Memory B cell (primary cell): ENCODE results near the gene MISP.
"Not testable (repeated sequence)": the region's sequence is repeated elsewhere in the genome, so short reads cannot be mapped to it uniquely, and the experiment has no call there.

Source experiments
- ATAC-seq: fragments of 150-1000 bp; cut with Tn5 transposase; 2 replicates; pipeline ENCODE4 v1.10.0; 2021; ENCODE audit warnings: low read depth, mild to moderate bottlenecking, moderate library complexity
- DNase-seq, 2 donors: peaks; one replicate each; pipeline ENCODE4 v3.0.0; 2022; ENCODE audit warnings: low spot score in 2 of 2
- H3K27ac Mint-ChIP-seq: one replicate; pipeline ENCODE4 v1.8.0; 2022; ENCODE audit warnings: mild to moderate bottlenecking, moderate library complexity, mixed read lengths
- H3K27me3 Mint-ChIP-seq: one replicate; pipeline ENCODE4 v1.8.0; 2022; ENCODE audit warnings: mixed read lengths
- H3K36me3 Mint-ChIP-seq: one replicate; pipeline ENCODE4 v1.8.0; 2022; ENCODE audit warnings: mild to moderate bottlenecking, mixed read lengths
- H3K4me1 Mint-ChIP-seq: one replicate; pipeline ENCODE4 v1.8.0; 2022; ENCODE audit warnings: mixed read lengths
- H3K4me3 Mint-ChIP-seq: one replicate; pipeline ENCODE4 v1.8.0; 2022; ENCODE audit warnings: mild to moderate bottlenecking, moderate library complexity, mixed read lengths
- H3K9me3 Mint-ChIP-seq: one replicate; pipeline ENCODE4 v1.8.0; 2022; ENCODE audit warnings: mixed read lengths

Gene MISP

GRCh38 chr19:718991-719512 is 31.9 kb upstream of the MISP start:
- no peak overlapping the region for H3K27ac Mint-ChIP-seq
- H3K36me3 Mint-ChIP-seq = peaks cover 6% of the 10 kb centered on the region
- H3K27me3 Mint-ChIP-seq = peaks cover 24% of the 10 kb centered on the region
- ATAC-seq = no peak
- H3K4me1 Mint-ChIP-seq = peaks cover 10% of the 10 kb centered on the region
- peaks cover 6% of the 10 kb centered on the region for H3K9me3 Mint-ChIP-seq
- no peak overlapping the region for H3K4me3 Mint-ChIP-seq
- no peak for DNase-seq

GRCh38 chr19:719636-720344 is 31.1 kb upstream of the MISP start:
- H3K9me3 Mint-ChIP-seq = peaks cover 6% of the 10 kb centered on the region
- no peak for ATAC-seq
- peaks cover 6% of the 10 kb centered on the region for H3K36me3 Mint-ChIP-seq
- H3K4me3 Mint-ChIP-seq = no peak overlapping the region
- no peak overlapping the region for H3K27ac Mint-ChIP-seq
- H3K27me3 Mint-ChIP-seq = peaks cover 24% of the 10 kb centered on the region
- no peak for DNase-seq
- peaks cover 10% of the 10 kb centered on the region for H3K4me1 Mint-ChIP-seq

GRCh38 chr19:720345-721160 is 30.4 kb upstream of the MISP start:
- Mint-ChIP-seq H3K4me3 (no peak overlapping the region), H3K4me1 (peaks cover 10% of the 10 kb centered on the region), H3K27ac (no peak overlapping the region), H3K36me3 (peaks cover 3% of the 10 kb centered on the region), H3K27me3 (peaks cover 19% of the 10 kb centered on the region), H3K9me3 (peaks cover 2% of the 10 kb centered on the region)
- DNase-seq (no peak), ATAC-seq (no peak)

- Mint-ChIP-seq H3K27me3 (peaks cover 16% of the 10 kb centered on the region), H3K27ac (no peak overlapping the region), H3K4me3 (peak overlapping the region; percentile 39), H3K9me3 (no peaks in the 10 kb centered on the region), H3K4me1 (peaks cover 10% of the 10 kb centered on the region), H3K36me3 (no peaks in the 10 kb centered on the region)
- ATAC-seq (peak; percentile 71), DNase-seq (no peak)
Observed at GRCh38 chr19:722553-723101, 28.3 kb upstream of the MISP start.

- Mint-ChIP-seq H3K27me3 (peaks cover 12% of the 10 kb centered on the region), H3K4me3 (no peak overlapping the region), H3K36me3 (no peaks in the 10 kb centered on the region), H3K27ac (no peak overlapping the region), H3K9me3 (no peaks in the 10 kb centered on the region), H3K4me1 (peaks cover 10% of the 10 kb centered on the region)
- DNase-seq (no peak), ATAC-seq (no peak)
Observed at GRCh38 chr19:723247-723646, 27.7 kb upstream of the MISP start.

GRCh38 chr19:723714-724113 is 27.2 kb upstream of the MISP start:
- DNase-seq (no peak), ATAC-seq (no peak)
- Mint-ChIP-seq H3K9me3 (no peaks in the 10 kb centered on the region), H3K4me1 (peaks cover 10% of the 10 kb centered on the region), H3K27ac (no peak overlapping the region), H3K4me3 (no peak overlapping the region), H3K36me3 (no peaks in the 10 kb centered on the region), H3K27me3 (peaks cover 9% of the 10 kb centered on the region)

- no peak overlapping the region for H3K27ac Mint-ChIP-seq
- ATAC-seq (no peak), DNase-seq (no peak)
- H3K4me3 Mint-ChIP-seq = no peak overlapping the region
- peaks cover 10% of the 10 kb centered on the region for H3K4me1 Mint-ChIP-seq
- no peaks in the 10 kb centered on the region for H3K9me3 Mint-ChIP-seq
- H3K36me3 Mint-ChIP-seq = no peaks in the 10 kb centered on the region
- H3K27me3 Mint-ChIP-seq = peaks cover 9% of the 10 kb centered on the region
Observed at GRCh38 chr19:725461-726089, 25.3 kb upstream of the MISP start.

- ATAC-seq (no peak), DNase-seq (no peak)
- Mint-ChIP-seq H3K9me3 (no peaks in the 10 kb centered on the region), H3K4me3 (no peak overlapping the region), H3K27ac (no peak overlapping the region), H3K27me3 (peaks cover 9% of the 10 kb centered on the region), H3K4me1 (peaks cover 10% of the 10 kb centered on the region), H3K36me3 (no peaks in the 10 kb centered on the region)
Observed at GRCh38 chr19:726993-727956, 23.6 kb upstream of the MISP start.

GRCh38 chr19:728011-728410 is 22.9 kb upstream of the MISP start:
- Mint-ChIP-seq H3K36me3 (no peaks in the 10 kb centered on the region), H3K4me1 (peaks cover 4% of the 10 kb centered on the region), H3K4me3 (no peak overlapping the region), H3K27ac (no peak overlapping the region), H3K9me3 (no peaks in the 10 kb centered on the region), H3K27me3 (peaks cover 7% of the 10 kb centered on the region)
- ATAC-seq (no peak), DNase-seq (no peak)

- H3K9me3 Mint-ChIP-seq = not testable (repeated sequence)
Observed at GRCh38 chr19:729564-729963, 21.3 kb upstream of the MISP start.

GRCh38 chr19:729965-730668 is 20.8 kb upstream of the MISP start:
- no peak for ATAC-seq

More at GRCh38 chr19:729564-729963, 21.3 kb upstream of the MISP start:
- H3K36me3 Mint-ChIP-seq, H3K4me1 Mint-ChIP-seq, H3K4me3 Mint-ChIP-seq, H3K27ac Mint-ChIP-seq, H3K27me3 Mint-ChIP-seq, DNase-seq, ATAC-seq: not testable (repeated sequence)

GRCh38 chr19:731000-731399 is 19.9 kb upstream of the MISP start:
- H3K36me3 Mint-ChIP-seq = no peaks in the 10 kb centered on the region
- peaks cover 7% of the 10 kb centered on the region for H3K27me3 Mint-ChIP-seq
- no peaks in the 10 kb centered on the region for H3K9me3 Mint-ChIP-seq
- peaks cover 7% of the 10 kb centered on the region for H3K4me1 Mint-ChIP-seq
- no peak overlapping the region for H3K4me3 Mint-ChIP-seq
- ATAC-seq = no peak
- no peak overlapping the region for H3K27ac Mint-ChIP-seq
- no peak for DNase-seq

More at GRCh38 chr19:729965-730668, 20.8 kb upstream of the MISP start:
- H3K27ac Mint-ChIP-seq = no peak overlapping the region
- H3K9me3 Mint-ChIP-seq = no peaks in the 10 kb centered on the region
- peaks cover 7% of the 10 kb centered on the region for H3K27me3 Mint-ChIP-seq
- H3K4me3 Mint-ChIP-seq = no peak overlapping the region
- DNase-seq = no peak
- H3K4me1 Mint-ChIP-seq = peaks cover 7% of the 10 kb centered on the region
- H3K36me3 Mint-ChIP-seq = no peaks in the 10 kb centered on the region
